Measurements from ENCODE around the gene SCAP.

SCAP gene

GRCh38 chr3:47429476-47430270 lies 46.1 kb downstream of the SCAP start:
- DNase-seq: no peak

GRCh38 chr3:47428662-47429061 lies 47.1 kb downstream of the SCAP start:
- no peak for DNase-seq

- no peak for DNase-seq
Observed at GRCh38 chr3:47427866-47428265, 47.9 kb downstream of the SCAP start.

- DNase-seq: no peak
Observed at GRCh38 chr3:47425959-47426358, 49.8 kb downstream of the SCAP start.

GRCh38 chr3:47425383-47425778 lies 50.4 kb downstream of the SCAP start:
- DNase-seq: no peak

GRCh38 chr3:47424434-47425382 lies 51.0 kb downstream of the SCAP start:
- DNase-seq: no peak

- no peak for DNase-seq
Observed at GRCh38 chr3:47423548-47424145, 52.1 kb downstream of the SCAP start.

- DNase-seq: no peak
Observed at GRCh38 chr3:47422743-47423142, 53.0 kb downstream of the SCAP start.

GRCh38 chr3:47421741-47422649 lies 53.7 kb downstream of the SCAP start:
- no peak for DNase-seq

- peak; percentile 61 to 89 for DNase-seq
Observed at GRCh38 chr3:47420511-47421484, 54.9 kb downstream of the SCAP start.

GRCh38 chr3:47420044-47420430 lies 55.7 kb downstream of the SCAP start:
- DNase-seq: no peak

GRCh38 chr3:47419083-47420043 lies 56.4 kb downstream of the SCAP start:
- no peak for DNase-seq

- no peak for DNase-seq
Observed at GRCh38 chr3:47418167-47419082, 57.3 kb downstream of the SCAP start.

GRCh38 chr3:47416041-47416440 lies 59.7 kb downstream of the SCAP start:
- DNase-seq: no peak

GRCh38 chr3:47414666-47415587 lies 60.8 kb downstream of the SCAP start:
- no peak for DNase-seq

- no peak for DNase-seq
Observed at GRCh38 chr3:47414161-47414564, 61.6 kb downstream of the SCAP start.

- DNase-seq: no peak
Observed at GRCh38 chr3:47413751-47414150, 62.0 kb downstream of the SCAP start.
